Aorta (tissue), 5 donors: ENCODE measurements around the gene HMGB3. TPM values are rescaled to one million over a fixed set of nuclear protein-coding genes. Genes with fewer than 3 reads are reported as not detected.
"Not testable (repeated sequence)": the region's sequence is repeated elsewhere in the genome, so short reads cannot be mapped to it uniquely, and the experiment has no call there.

Source experiments
- ATAC-seq: fragments of 200-7000 bp; cut with Tn5 transposase; one replicate; pipeline ENCODE4 v1.9.1; 2022; ENCODE audit warnings: moderate library complexity; ENCODE audit not compliant: low FRiP score
- DNase-seq, 2 donors: peaks; one replicate each; pipeline ENCODE4 v3.0.0-alpha.2; 2020
- H3K27ac ChIP-seq, 2 donors: one replicate each; pipeline ENCODE4 v1.5.1; 2013; ENCODE audit warnings: low read length in 2 of 2, mild to moderate bottlenecking in 2 of 2, moderate library complexity in 2 of 2, control low read depth in 1 of 2, inconsistent platforms in 1 of 2, low read depth in 1 of 2
- H3K27me3 ChIP-seq, 2 donors: one replicate each; pipeline ENCODE4 v1.6.1; 2013; ENCODE audit warnings: control low read depth in 1 of 2, low read length in 1 of 2, mild to moderate bottlenecking in 1 of 2, moderate library complexity in 1 of 2; ENCODE audit not compliant: insufficient read depth in 2 of 2, control insufficient read depth in 1 of 2
- H3K36me3 ChIP-seq, 2 donors: one replicate each; pipeline ENCODE4 v1.6.1; 2013; ENCODE audit warnings: control low read depth in 1 of 2, low read length in 1 of 2, mild to moderate bottlenecking in 1 of 2; ENCODE audit not compliant: insufficient read depth in 2 of 2, control insufficient read depth in 1 of 2
- H3K4me1 ChIP-seq, 2 donors: one replicate each; pipeline ENCODE4 v1.6.1; 2013; ENCODE audit warnings: low read length in 2 of 2, control low read depth in 1 of 2, mild to moderate bottlenecking in 1 of 2, moderate library complexity in 1 of 2; ENCODE audit not compliant: insufficient read depth in 2 of 2, control insufficient read depth in 1 of 2
- H3K4me3 ChIP-seq, 2 donors: one replicate each; pipeline ENCODE4 v1.5.1; 2013; ENCODE audit warnings: low read length in 2 of 2, control low read depth in 1 of 2, mild to moderate bottlenecking in 1 of 2
- H3K9me3 ChIP-seq: one replicate; pipeline ENCODE4 v1.6.1; 2013; ENCODE audit warnings: mild to moderate bottlenecking, low read length; ENCODE audit not compliant: control insufficient read depth
- WGBS, 2 donors: extraction: QIAGEN DNeasy Blood & Tissue Kit; methylation state at CpG; one replicate each; pipeline ENCODE4 v1.1.7; 2013; 5-methylcytosine and 5-hydroxymethylcytosine counted together
- intact Hi-C, 2 donors: fragments of 100-400 bp; cut with DNase I; formaldehyde crosslinking; loops; one replicate each; pipeline versions ENCODE4 v1.14.2 to v1.15.0; 2022
- polyA plus RNA-seq, 2 donors: library from polyadenylated mRNA; stranded (reverse); fragments of 200-250 nt; gene quantifications; one replicate each; pipeline ENCODE4 v1.2.3, GENCODE V29; 2013
- total RNA-seq, 2 donors: library from RNA; stranded (reverse); fragmentation: NEBNext Ultra II Directional; extraction: Animal tissue kit (Norgen Biotek cat#: 25700); gene quantifications; one replicate each; pipeline ENCODE4 v1.2.1, GENCODE V29; 2021
- donor health status: healthy with polysubstance abuse.
- donor health status: Bipolar disorder and iron deficiency.
- donor health status: DM: no; HTN: no; CAD: no.
- donor health status: DM: no; HTN: no; CAD: no.
- donor health status: DM: yes; HTN: yes; CAD: no.

Gene HMGB3
- total and polyA plus RNA-seq, 4 donors: 2.9 to 3.8 (median 3.4) TPM

- no peaks in the 10 kb centered on the region for H3K27me3 ChIP-seq
- 0 to 31% methylated on average over 50 to 96 of the region's 96 CpGs for WGBS, 2 donors
- peak overlapping the region; percentile 47 to 74 for H3K4me3 ChIP-seq
- intact Hi-C loops: loop anchor here (2.0 to 10.0 kb wide), 3 partner anchors 85 to 411 kb away; partner anchors contain the start of genes CD99L2 (in 1 of the 2) and VMA21 (in 1 of the 2)
- ATAC-seq (no peak), DNase-seq (no peak)
- no peaks in the 10 kb centered on the region for H3K4me1 ChIP-seq
- no peak overlapping the region for H3K27ac ChIP-seq
- no peaks in the 10 kb centered on the region for H3K9me3 ChIP-seq
- no peaks in the 10 kb centered on the region for H3K36me3 ChIP-seq
These were observed 510 bp downstream of the HMGB3 start for GRCh38 chrX:150983521-150984168.

GRCh38 chrX:150984169-150984824, 1.2 kb downstream of the HMGB3 start:
- Histone ChIP-seq H3K9me3 (no peaks in the 10 kb centered on the region), H3K27ac (no peak overlapping the region), H3K4me3 (peak overlapping the region; percentile 47 to 74), H3K4me1 (no peaks in the 10 kb centered on the region), H3K36me3 (no peaks in the 10 kb centered on the region), H3K27me3 (no peaks in the 10 kb centered on the region)
- intact Hi-C loops: loop anchor here (10.0 kb wide), 2 partner anchors 209 to 411 kb away; partner anchors contain the start of gene VMA21 (in 1 of the 2)
- ATAC-seq (no peak), DNase-seq (no peak)
- 1 to 51% methylated on average over 41 to 93 of the region's 93 CpGs for WGBS, 2 donors

- DNase-seq, H3K36me3 ChIP-seq, H3K4me1 ChIP-seq, H3K27me3 ChIP-seq, H3K4me3 ChIP-seq, ATAC-seq, H3K9me3 ChIP-seq, H3K27ac ChIP-seq: not testable (repeated sequence)
- intact Hi-C loops: loop anchor here (10.0 kb wide), 2 partner anchors 213 to 407 kb away; partner anchors contain the start of gene VMA21 (in 1 of the 2)
- WGBS, 2 donors: 90 to 97% methylated on average over 6 of the region's 6 CpGs
These were observed 4.6 kb downstream of the HMGB3 start for GRCh38 chrX:150987687-150988086.

- Histone ChIP-seq H3K4me3 (no peak overlapping the region), H3K27ac (no peak overlapping the region), H3K4me1 (no peaks in the 10 kb centered on the region), H3K9me3 (no peaks in the 10 kb centered on the region), H3K27me3 (no peaks in the 10 kb centered on the region), H3K36me3 (no peaks in the 10 kb centered on the region)
- DNase-seq: no peak
- ATAC-seq: no peak
- 70 to 97% methylated on average over 2 of the region's 2 CpGs for WGBS, 2 donors
- intact Hi-C loops: loop anchor here (10.0 kb wide), 2 partner anchors 215 to 405 kb away; partner anchors contain the start of gene VMA21 (in 1 of the 2)
These were observed 6.3 kb downstream of the HMGB3 start for GRCh38 chrX:150989420-150989819.

- H3K27ac ChIP-seq: no peak overlapping the region
- no peaks in the 10 kb centered on the region for H3K4me1 ChIP-seq
- no peaks in the 10 kb centered on the region for H3K9me3 ChIP-seq
- intact Hi-C loops: no loop called here
- no peak for ATAC-seq
- WGBS, 2 donors: 38 to 43% methylated on average over 5 of the region's 5 CpGs
- no peak for DNase-seq
- no peaks in the 10 kb centered on the region for H3K27me3 ChIP-seq
- H3K4me3 ChIP-seq: no peak overlapping the region
- H3K36me3 ChIP-seq: no peaks in the 10 kb centered on the region
These were observed 7.8 kb downstream of the HMGB3 start for GRCh38 chrX:150990910-150991309.

GRCh38 chrX:151000861-151001331, 17.8 kb downstream of the HMGB3 start:
- intact Hi-C loops: loop anchor here in 1 of 2 donors (5.0 kb wide), 1 partner anchor 229 kb away; no protein-coding TSS in a partner anchor
- ATAC-seq: no peak
- WGBS, 2 donors: 32 to 51% methylated on average over 5 of the region's 5 CpGs
- Histone ChIP-seq H3K4me1 (no peaks in the 10 kb centered on the region), H3K27me3 (no peaks in the 10 kb centered on the region), H3K4me3 (no peak overlapping the region), H3K9me3 (no peaks in the 10 kb centered on the region), H3K36me3 (no peaks in the 10 kb centered on the region), H3K27ac (no peak overlapping the region)
- DNase-seq: no peak

- no peak overlapping the region for H3K27ac ChIP-seq
- H3K9me3 ChIP-seq: no peaks in the 10 kb centered on the region
- H3K36me3 ChIP-seq: no peaks in the 10 kb centered on the region
- intact Hi-C loops: loop anchor here in 1 of 2 donors (5.0 kb wide), 1 partner anchor 232 kb away; no protein-coding TSS in a partner anchor
- H3K4me1 ChIP-seq: no peaks in the 10 kb centered on the region
- 72 to 80% methylated on average over 1 of the region's 1 CpG for WGBS, 2 donors
- ATAC-seq: no peak
- H3K4me3 ChIP-seq: no peak overlapping the region
- no peaks in the 10 kb centered on the region for H3K27me3 ChIP-seq
- DNase-seq: no peak
These were observed 20.9 kb downstream of the HMGB3 start for GRCh38 chrX:151004085-151004484.

GRCh38 chrX:151006410-151007109, 23.4 kb downstream of the HMGB3 start:
- Histone ChIP-seq H3K27ac (no peak overlapping the region), H3K27me3 (no peaks in the 10 kb centered on the region), H3K4me1 (no peaks in the 10 kb centered on the region), H3K9me3 (no peaks in the 10 kb centered on the region), H3K36me3 (no peaks in the 10 kb centered on the region), H3K4me3 (no peak overlapping the region)
- no peak for ATAC-seq
- no peak for DNase-seq
- intact Hi-C loops: no loop called here
- WGBS, 2 donors: 78 to 88% methylated on average over 4 of the region's 4 CpGs
